ENCODE measurements around the gene INPP5F.
"Not testable (repeated sequence)": the region's sequence is repeated elsewhere in the genome, so short reads cannot be mapped to it uniquely, and the experiment has no call there.

The INPP5F gene

GRCh38 chr10:119725828-119726675 is at the start of gene INPP5F:
TSS of gene INPP5F (plus strand) at chr10:119726050. CDS start at chr10:119726263, 213 bp downstream.
- DNase-seq: peak; percentile 94

GRCh38 chr10:119677126-119677525 is 48.7 kb upstream of the INPP5F start:
- DNase-seq: no peak

GRCh38 chr10:119677904-119678755 is 47.7 kb upstream of the INPP5F start:
- DNase-seq: no peak

DNA sequence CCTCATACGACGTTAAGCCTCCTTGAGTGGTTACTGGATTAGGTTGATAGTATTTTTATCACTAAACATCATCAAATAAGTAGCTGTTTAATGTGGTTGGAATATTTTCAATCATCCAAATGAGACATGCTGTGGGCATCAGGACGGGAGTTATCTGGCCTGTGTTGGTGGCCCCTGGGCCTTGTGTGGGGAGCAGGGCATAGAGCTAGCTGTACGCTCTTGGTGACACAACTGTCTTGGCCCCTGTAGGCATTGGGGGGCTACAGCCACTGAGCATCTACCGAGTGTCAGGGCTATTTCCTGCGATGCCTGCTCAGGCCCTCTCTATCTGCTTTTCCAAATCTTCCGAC is 46.4 kb upstream of the INPP5F start:
- DNase-seq: no peak

DNA sequence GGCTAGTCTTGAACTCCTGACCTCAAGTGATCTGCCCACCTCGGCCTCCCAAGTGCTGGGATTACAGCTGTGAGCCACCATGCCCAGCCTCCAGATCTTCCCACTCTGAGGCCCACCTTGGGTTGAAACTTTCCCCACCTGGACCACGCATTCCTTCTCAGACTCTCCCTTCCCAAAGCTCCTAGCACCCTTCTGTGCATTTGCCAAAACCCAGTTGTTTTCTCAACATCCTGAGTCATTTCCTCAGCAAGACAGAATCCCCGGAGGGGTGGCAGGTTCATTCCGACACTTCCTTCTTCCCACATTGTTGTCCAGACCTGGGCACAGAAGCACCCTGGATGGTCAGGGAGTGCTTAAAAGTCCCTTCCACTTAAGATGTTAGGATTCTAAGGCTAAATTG is 45.8 kb upstream of the INPP5F start:
- DNase-seq: no peak

GRCh38 chr10:119680650-119681081 is 45.2 kb upstream of the INPP5F start:
- DNase-seq: no peak

- DNase-seq: peak; percentile 27
Observed at GRCh38 chr10:119686465-119687191, 39.2 kb upstream of the INPP5F start.

DNA sequence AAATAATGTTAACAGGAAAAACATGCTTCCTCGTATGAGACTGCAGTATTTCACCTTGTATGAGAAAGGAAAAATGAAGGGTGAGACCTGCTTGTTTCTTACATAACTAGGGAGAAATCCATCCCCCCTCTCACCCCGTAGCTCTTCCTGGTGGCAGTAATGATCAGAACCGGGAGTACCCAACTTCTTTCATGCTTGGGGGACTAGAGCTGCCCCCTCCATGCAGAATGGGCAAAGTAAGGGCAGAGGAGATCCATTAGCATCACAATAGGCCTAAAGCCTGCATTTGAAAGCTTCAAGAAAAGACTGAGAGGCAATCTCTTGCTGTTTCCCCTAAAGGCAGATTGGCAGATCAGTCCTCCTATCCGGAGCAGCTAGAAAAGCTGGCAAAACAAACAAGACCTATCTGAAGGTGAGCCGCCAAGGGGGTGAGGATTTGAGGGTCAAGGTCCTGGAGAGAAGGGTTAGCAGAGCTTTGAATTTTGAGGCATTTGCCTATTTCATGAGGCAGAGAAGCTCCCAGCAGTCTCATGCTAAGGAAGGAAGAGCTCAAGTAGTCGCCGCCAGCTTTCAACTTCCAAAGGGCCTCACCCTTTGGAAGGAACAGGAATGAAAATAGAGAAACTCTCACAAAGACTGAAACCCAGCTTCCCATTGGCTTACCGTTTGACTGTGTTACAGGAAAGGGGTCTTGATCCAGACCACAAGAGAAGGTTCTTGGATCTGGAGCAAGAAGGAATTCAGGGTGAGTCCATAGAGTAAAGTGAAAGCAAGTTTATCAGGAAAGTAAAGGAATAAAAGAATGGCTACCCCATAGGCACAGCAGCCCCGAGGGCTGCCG is 38.4 kb upstream of the INPP5F start:
- DNase-seq: no peak

- no peak for DNase-seq
Observed at GRCh38 chr10:119688033-119688508, 37.8 kb upstream of the INPP5F start.

DNA sequence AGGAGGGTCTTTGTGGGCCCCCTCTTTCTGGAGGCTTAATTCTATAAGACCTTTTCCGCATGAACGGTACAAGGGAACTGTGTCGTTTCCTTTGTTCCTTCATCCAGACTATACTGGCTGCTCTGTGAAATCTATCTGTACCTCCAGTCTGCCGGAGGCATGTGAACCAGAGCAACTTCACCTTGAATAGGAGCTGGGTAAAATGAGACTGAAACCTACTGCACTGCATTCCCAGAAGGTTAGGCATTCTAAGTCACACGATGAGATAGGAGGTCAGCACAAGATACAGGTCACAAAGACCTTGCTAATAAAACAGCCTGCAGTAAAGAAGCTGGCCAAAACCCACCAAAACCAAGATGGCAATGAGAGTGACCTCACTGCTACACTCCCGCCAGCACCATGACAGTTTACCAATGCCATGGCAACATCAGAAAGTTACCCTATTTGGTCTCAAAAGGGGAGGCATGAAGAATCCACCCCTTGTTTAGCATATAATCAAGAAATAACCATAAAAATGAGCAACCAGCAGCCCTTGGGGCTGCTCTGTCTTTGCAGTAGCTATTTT is 36.8 kb upstream of the INPP5F start:
- no peak for DNase-seq

DNA sequence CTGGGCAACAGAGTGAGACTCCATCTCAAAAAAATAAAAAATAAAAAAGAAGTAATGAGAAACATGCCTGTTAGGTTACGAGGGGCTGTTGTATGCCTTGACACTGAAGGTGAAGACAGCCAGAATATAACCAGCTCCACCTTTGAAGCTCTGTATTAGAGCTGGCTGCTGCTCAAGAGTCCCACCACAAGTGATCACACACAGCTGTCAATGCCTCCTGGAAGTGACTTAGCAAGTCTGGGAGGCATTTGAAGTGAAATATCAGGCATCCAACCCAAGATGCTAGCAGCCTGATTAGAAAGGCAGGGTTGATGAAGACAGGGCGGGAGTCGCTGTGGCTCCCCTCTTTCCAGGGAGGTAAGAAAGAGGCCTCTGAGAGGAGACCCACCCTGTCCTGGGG is 34.1 kb upstream of the INPP5F start:
- no peak for DNase-seq

DNA sequence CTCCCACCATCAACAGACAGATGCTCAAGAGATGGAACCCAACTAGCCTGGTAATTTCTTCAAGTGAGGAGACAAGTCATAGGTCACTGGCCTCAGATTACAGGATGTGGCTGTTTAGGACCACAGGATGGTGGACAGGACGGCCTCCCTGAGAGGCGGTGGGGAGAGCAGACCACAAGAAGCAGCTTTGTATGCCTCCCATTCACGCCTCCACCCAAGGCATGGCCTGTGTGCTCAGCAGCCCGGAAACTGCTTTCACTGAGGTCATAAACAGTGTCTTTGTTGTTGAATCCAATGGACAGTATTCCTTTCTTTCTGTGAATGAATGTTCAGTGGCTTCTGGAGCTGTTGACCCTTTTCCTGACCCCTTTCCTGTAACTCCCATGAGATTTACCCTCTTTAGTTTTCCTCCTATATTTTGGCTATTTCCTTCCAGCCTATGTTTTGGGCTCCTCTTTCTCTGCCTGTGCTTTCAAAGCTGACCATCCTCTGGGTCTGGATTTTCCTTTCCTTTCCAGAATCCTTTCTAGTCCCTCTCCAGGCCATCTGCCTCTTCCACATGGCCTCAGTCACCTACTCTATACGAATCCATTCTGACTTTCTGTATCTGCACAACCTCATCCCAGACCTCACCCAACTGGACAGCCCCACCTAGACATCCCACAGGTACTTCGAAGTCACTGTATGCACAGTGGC is 32.4 kb upstream of the INPP5F start:
- no peak for DNase-seq

DNA sequence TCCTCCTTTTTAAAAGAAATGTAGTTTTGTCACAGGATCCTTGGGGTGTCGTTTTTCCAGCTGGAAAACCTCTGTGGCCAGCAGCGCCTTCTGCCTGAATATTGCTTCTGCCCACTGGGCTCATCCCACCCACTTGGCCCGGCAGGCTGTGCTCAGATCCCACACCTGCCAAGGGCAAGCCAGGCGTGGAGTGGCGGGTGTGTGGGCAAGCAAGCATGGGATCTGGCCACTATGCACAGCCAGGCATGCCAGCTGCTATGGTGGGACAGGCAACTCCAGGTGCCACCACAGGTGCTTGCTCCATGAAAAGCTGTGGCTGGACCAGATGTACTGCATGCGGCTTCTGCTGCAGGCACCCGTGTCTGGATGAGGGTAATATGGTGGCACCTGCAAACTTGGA is 31.2 kb upstream of the INPP5F start:
- no peak for DNase-seq

DNA sequence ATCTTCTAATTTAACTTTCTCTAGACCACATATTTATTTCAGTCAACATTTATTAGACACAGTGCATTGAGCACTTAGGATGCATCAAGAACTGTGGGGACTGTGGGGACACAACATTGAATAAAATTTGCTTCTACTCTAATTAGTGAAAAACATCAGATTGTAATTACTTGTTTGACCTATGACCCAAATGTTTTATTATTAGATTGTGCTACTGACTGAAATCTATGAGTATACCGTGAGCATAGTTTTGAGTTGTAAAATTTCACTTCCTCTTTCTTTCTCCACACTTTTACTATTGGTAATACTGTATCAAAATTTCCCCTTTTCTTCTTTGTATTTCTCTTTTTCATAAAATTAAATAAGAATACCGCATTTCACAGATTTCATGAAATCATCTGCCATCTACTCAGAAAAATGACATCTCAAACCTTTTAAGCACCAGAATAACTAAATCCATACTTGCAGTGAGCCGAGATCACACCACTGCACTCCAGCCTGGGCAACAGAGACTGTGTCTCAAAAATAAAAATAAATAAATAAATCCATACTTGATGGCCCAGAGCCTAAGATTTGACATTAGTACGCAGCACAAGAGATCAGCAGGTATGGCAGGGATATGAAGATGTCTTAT is 25.4 kb upstream of the INPP5F start:
- no peak for DNase-seq

DNA sequence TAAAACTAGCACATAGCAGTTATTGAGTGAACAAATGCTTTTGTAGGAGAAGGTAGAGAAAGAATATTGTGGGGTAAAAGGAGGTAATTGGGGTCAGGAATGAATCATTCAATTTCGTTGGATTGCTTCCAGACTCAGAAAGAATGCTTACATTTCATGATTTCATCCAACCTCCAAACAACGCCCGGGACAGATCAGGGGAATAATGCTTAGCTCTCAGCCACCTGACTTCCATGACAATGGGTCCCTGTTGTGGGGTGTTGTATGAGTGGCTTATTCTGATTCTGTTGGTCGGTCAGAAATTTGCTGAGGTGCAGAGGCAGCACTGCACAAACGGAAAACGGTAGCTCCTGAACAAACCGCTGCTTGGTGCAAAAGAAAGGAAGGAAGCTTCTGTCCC is 24.0 kb upstream of the INPP5F start:
- no peak for DNase-seq

- no peak for DNase-seq
Observed at GRCh38 chr10:119702583-119702982, 23.3 kb upstream of the INPP5F start.

GRCh38 chr10:119703903-119704508 is 21.8 kb upstream of the INPP5F start:
- DNase-seq: no peak

DNA sequence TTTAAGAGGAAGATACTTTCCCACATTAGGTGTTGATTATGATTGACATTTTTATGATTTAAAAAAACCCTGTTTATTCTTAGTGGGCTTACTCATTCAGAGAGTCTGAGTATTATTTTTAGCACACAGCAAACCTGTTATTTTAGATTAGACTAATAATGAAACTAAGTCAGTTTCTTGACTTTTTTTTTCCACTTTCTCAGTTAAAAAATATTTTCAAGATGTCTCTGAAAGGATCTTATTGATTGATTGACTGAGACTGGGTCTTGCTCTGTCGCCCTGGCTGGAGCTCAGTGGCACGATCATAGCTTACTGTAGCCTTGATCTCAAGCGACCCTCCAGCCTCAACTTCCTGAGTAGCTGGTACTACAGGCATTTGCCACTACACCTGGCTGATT is 20.4 kb upstream of the INPP5F start:
- DNase-seq: no peak

- DNase-seq: no peak
Observed at GRCh38 chr10:119706521-119707278, 19.1 kb upstream of the INPP5F start.

- DNase-seq: not testable (repeated sequence)
Observed at GRCh38 chr10:119707331-119707730, 18.5 kb upstream of the INPP5F start.

Measured in NCI-H1092 (cell line).